ENCODE results near the gene CAPN10.

DNA sequence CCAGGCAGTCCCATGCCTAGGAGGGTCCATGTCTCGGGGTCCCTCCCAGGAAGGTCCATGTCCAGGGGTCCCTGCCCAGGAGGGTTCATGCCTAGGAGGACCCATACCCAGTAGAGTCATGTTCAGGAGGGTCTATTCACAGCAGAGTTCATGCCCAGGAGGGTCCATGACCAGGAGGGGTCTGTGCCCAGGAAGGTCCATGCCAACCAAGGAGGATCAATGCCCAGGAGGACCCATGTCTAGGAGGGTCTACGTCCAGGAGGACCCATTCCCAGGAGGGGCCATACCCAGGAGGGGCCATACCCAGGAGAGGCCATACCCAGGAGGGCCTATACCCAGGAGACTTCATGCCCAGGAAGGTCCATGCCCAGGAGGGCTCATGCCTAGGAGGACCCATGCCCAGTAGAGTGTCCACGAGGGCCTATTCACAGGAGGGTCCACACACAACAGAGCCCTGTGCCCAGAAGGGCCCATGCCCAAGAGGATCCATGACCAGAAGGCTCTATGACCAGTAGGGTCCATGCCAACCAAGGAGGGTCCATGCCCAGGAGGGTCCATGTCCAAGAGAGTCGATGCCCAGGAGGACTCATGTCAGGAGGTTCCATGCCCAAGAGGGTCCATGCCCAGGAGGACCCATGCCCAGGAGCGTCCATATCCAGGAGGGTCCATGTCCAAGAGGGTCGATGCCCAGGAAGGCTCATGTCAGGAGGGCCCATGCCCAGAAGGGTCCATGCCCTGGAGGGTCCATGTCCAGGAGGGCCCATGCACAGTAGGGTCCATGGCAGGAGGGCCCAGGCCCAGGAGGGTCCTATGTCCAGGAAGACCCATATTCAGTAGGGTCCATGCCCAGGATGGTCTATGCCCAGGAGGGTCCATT is 48.8 kb downstream of the CAPN10 start:
- no peak for TF ChIP-seq CTCF (IDR thresholded peaks at IDR 0.05)
- no peak for TF ChIP-seq POLR2AphosphoS5 (IDR thresholded peaks at IDR 0.05)
- no peak for TF ChIP-seq POLR2A (IDR thresholded peaks at IDR 0.05)

All from prostate gland (tissue), 2 donors.